ENCODE data around the gene CDH3. TPM values are rescaled to one million over a fixed set of nuclear protein-coding genes. Genes with fewer than 3 reads are reported as not detected.

Gene CDH3
- total and polyA plus RNA-seq, 2 of the 13 experiments (the other 11 are each of a cell fraction or from before 2014, with no cell fraction given) = 0.11 TPM; not detected in 1

DNA sequence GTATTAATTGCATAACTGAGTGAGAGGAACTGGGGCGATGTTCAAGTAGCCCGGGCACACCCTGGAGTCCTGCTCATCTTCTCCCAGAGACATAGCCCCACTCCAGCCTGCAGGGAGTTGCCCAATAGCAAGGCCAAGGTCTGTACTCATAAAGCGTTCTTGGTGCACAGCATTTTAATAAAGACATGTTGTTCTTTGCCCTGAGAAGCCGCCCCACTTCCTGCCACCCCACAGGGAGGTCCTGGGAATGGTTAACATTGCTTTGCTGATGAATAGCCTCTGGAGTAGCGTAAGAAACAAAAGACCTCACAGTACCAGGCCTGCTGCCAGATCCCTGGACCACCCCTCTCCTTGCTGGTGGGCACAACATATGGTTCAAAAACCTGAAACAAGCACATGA, 70.4 kb downstream of the CDH3 start (continued):
- TF ChIP-seq, protein P1, sequence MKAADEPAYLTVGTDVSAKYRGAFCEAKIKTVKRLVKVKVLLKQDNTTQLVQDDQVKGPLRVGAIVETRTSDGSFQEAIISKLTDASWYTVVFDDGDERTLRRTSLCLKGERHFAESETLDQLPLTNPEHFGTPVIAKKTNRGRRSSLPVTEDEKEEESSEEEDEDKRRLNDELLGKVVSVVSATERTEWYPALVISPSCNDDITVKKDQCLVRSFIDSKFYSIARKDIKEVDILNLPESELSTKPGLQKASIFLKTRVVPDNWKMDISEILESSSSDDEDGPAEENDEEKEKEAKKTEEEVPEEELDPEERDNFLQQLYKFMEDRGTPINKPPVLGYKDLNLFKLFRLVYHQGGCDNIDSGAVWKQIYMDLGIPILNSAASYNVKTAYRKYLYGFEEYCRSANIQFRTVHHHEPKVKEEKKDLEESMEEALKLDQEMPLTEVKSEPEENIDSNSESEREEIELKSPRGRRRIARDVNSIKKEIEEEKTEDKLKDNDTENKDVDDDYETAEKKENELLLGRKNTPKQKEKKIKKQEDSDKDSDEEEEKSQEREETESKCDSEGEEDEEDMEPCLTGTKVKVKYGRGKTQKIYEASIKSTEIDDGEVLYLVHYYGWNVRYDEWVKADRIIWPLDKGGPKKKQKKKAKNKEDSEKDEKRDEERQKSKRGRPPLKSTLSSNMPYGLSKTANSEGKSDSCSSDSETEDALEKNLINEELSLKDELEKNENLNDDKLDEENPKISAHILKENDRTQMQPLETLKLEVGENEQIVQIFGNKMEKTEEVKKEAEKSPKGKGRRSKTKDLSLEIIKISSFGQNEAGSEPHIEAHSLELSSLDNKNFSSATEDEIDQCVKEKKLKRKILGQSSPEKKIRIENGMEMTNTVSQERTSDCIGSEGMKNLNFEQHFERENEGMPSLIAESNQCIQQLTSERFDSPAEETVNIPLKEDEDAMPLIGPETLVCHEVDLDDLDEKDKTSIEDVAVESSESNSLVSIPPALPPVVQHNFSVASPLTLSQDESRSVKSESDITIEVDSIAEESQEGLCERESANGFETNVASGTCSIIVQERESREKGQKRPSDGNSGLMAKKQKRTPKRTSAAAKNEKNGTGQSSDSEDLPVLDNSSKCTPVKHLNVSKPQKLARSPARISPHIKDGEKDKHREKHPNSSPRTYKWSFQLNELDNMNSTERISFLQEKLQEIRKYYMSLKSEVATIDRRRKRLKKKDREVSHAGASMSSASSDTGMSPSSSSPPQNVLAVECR (CRISPR knock-in tag; IDR thresholded peaks at IDR 0.05; ENCODE audit: borderline replicate concordance) = no peak
- TF ChIP-seq CAMTA2 (CRISPR knock-in tag; IDR thresholded peaks at IDR 0.05; ENCODE audit: borderline replicate concordance) (no peak), PPARG (CRISPR knock-in tag; conservative IDR thresholded peaks at IDR 0.05) (no peak), CBX2 (IDR thresholded peaks at IDR 0.05; ENCODE audit: low read depth, low read length) (no peak), CBX2 (CRISPR knock-in tag; IDR thresholded peaks at IDR 0.05; ENCODE audit: low read depth) (no peak), ZNF337 (CRISPR knock-in tag; IDR thresholded peaks at IDR 0.05; ENCODE audit: borderline replicate concordance, low read depth) (no peak), ZNF629 (CRISPR knock-in tag; conservative IDR thresholded peaks at IDR 0.05) (no peak), GATAD2A (CRISPR knock-in tag; IDR thresholded peaks at IDR 0.05) (peak; percentile 77), HCFC1 (IDR thresholded peaks at IDR 0.05; ENCODE audit: low read depth, low read length) (no peak), ZBTB7B (CRISPR knock-in tag; IDR thresholded peaks at IDR 0.05) (peak; percentile 54; the same call in 1 of the 2 replicates), ZKSCAN1 (IDR thresholded peaks at IDR 0.05; ENCODE audit: low read length) (no peak), RCOR2 (CRISPR knock-in tag; IDR thresholded peaks at IDR 0.05) (no peak), SNAPC2 (CRISPR knock-in tag; IDR thresholded peaks at IDR 0.05) (no peak)
- TF ChIP-seq, protein P2, sequence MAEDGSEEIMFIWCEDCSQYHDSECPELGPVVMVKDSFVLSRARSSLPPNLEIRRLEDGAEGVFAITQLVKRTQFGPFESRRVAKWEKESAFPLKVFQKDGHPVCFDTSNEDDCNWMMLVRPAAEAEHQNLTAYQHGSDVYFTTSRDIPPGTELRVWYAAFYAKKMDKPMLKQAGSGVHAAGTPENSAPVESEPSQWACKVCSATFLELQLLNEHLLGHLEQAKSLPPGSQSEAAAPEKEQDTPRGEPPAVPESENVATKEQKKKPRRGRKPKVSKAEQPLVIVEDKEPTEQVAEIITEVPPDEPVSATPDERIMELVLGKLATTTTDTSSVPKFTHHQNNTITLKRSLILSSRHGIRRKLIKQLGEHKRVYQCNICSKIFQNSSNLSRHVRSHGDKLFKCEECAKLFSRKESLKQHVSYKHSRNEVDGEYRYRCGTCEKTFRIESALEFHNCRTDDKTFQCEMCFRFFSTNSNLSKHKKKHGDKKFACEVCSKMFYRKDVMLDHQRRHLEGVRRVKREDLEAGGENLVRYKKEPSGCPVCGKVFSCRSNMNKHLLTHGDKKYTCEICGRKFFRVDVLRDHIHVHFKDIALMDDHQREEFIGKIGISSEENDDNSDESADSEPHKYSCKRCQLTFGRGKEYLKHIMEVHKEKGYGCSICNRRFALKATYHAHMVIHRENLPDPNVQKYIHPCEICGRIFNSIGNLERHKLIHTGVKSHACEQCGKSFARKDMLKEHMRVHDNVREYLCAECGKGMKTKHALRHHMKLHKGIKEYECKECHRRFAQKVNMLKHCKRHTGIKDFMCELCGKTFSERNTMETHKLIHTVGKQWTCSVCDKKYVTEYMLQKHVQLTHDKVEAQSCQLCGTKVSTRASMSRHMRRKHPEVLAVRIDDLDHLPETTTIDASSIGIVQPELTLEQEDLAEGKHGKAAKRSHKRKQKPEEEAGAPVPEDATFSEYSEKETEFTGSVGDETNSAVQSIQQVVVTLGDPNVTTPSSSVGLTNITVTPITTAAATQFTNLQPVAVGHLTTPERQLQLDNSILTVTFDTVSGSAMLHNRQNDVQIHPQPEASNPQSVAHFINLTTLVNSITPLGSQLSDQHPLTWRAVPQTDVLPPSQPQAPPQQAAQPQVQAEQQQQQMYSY (CRISPR knock-in tag; IDR thresholded peaks at IDR 0.05) = no peak
- TF ChIP-seq, protein P3, sequence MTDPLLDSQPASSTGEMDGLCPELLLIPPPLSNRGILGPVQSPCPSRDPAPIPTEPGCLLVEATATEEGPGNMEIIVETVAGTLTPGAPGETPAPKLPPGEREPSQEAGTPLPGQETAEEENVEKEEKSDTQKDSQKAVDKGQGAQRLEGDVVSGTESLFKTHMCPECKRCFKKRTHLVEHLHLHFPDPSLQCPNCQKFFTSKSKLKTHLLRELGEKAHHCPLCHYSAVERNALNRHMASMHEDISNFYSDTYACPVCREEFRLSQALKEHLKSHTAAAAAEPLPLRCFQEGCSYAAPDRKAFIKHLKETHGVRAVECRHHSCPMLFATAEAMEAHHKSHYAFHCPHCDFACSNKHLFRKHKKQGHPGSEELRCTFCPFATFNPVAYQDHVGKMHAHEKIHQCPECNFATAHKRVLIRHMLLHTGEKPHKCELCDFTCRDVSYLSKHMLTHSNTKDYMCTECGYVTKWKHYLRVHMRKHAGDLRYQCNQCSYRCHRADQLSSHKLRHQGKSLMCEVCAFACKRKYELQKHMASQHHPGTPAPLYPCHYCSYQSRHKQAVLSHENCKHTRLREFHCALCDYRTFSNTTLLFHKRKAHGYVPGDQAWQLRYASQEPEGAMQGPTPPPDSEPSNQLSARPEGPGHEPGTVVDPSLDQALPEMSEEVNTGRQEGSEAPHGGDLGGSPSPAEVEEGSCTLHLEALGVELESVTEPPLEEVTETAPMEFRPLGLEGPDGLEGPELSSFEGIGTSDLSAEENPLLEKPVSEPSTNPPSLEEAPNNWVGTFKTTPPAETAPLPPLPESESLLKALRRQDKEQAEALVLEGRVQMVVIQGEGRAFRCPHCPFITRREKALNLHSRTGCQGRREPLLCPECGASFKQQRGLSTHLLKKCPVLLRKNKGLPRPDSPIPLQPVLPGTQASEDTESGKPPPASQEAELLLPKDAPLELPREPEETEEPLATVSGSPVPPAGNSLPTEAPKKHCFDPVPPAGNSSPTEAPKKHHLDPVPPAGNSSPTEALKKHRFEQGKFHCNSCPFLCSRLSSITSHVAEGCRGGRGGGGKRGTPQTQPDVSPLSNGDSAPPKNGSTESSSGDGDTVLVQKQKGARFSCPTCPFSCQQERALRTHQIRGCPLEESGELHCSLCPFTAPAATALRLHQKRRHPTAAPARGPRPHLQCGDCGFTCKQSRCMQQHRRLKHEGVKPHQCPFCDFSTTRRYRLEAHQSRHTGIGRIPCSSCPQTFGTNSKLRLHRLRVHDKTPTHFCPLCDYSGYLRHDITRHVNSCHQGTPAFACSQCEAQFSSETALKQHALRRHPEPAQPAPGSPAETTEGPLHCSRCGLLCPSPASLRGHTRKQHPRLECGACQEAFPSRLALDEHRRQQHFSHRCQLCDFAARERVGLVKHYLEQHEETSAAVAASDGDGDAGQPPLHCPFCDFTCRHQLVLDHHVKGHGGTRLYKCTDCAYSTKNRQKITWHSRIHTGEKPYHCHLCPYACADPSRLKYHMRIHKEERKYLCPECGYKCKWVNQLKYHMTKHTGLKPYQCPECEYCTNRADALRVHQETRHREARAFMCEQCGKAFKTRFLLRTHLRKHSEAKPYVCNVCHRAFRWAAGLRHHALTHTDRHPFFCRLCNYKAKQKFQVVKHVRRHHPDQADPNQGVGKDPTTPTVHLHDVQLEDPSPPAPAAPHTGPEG (CRISPR knock-in tag; IDR thresholded peaks at IDR 0.05) = no peak
- TF ChIP-seq, protein P4, sequence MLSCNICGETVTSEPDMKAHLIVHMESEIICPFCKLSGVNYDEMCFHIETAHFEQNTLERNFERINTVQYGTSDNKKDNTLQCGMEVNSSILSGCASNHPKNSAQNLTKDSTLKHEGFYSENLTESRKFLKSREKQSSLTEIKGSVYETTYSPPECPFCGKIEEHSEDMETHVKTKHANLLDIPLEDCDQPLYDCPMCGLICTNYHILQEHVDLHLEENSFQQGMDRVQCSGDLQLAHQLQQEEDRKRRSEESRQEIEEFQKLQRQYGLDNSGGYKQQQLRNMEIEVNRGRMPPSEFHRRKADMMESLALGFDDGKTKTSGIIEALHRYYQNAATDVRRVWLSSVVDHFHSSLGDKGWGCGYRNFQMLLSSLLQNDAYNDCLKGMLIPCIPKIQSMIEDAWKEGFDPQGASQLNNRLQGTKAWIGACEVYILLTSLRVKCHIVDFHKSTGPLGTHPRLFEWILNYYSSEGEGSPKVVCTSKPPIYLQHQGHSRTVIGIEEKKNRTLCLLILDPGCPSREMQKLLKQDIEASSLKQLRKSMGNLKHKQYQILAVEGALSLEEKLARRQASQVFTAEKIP (CRISPR knock-in tag; IDR thresholded peaks at IDR 0.05; ENCODE audit: borderline replicate concordance) = no peak
